HCT116 (cell line): Measurements from ENCODE around the gene GNGT2. TPM values are rescaled to one million over a fixed set of nuclear protein-coding genes. Genes with fewer than 3 reads are reported as not detected.
A peak's percentile ranks its signal among the peaks of the same experiment; 100 is the strongest.

Experiments
- ATAC-seq: fragments of 200-7000 bp; cut with Tn5 transposase; 2 replicates; pipeline ENCODE4 v1.9.1; 2020; ENCODE audit warnings: mild to moderate bottlenecking, moderate library complexity
- BruUV-seq: library from RNA; stranded (reverse); fragments of 400-500 nt; replicated peaks from 2 replicates; lab custom pipeline; 2021; lab: Mats Ljungman, UMichigan
- CTCF ChIA-PET: fragments of 300-600 bp; sonication (Branson Sonifier 250); formaldehyde crosslinking; loops from one replicate; lab custom pipeline; 2021; ENCODE audit warnings: antibody characterized with exemption; lab: Charles Lee
- POLR2A ChIA-PET: fragments of 300-600, 350-600 bp; sonication (Branson Sonifier 250); formaldehyde crosslinking; loops from one replicate; lab custom pipeline; 2021; ENCODE audit warnings: antibody characterized with exemption; lab: Charles Lee
- RAD21 ChIA-PET, 2 experiments: fragments of 300-600 bp; sonication (Branson Sonifier 250); formaldehyde crosslinking; loops; one replicate each; lab custom pipeline; 2023; ENCODE audit warnings: low total read pairs in 2 of 2; ENCODE audit not compliant: uncharacterized antibody in 2 of 2, unreplicated experiment in 2 of 2, low non-redundant PET in 1 of 2; lab: Charles Lee
- DNase-seq: peaks from one replicate; pipeline ENCODE4 v3.0.0-alpha.2; 2010; ENCODE audit warnings: low read depth, low spot score
- H2AFZ ChIP-seq: fragments of 200-600 bp; shearing (Covaris generic), sonication (generic); 2 replicates; pipeline ENCODE4 v1.6.1; 2017; ENCODE audit warnings: low read depth, mixed run types, mixed read lengths, antibody characterized with exemption, low read length; ENCODE audit not compliant: poor library complexity, severe bottlenecking
- H3K27ac ChIP-seq: 2 replicates; pipeline ENCODE4 v1.5.1; 2012; ENCODE audit warnings: low read depth, low read length
- H3K27me3 ChIP-seq: fragments of 200-600 bp; sonication (generic); 2 replicates; pipeline ENCODE4 v1.6.1; 2016; ENCODE audit warnings: mixed run types, low read length, mixed read lengths; ENCODE audit not compliant: insufficient read depth
- H3K36me3 ChIP-seq, 2 experiments: fragments of 200-500 bp in 1 of 2; fragments of 200-600 bp in 1 of 2; sonication (Bioruptor generic) in 1 of 2; sonication (generic) in 1 of 2; 2 replicates each; pipeline versions ENCODE4 v1.5.1 to v1.6.1; 2014 to 2016; ENCODE audit warnings: low read length in 2 of 2, inconsistent platforms in 1 of 2, mixed read lengths in 1 of 2, mixed run types in 1 of 2; ENCODE audit not compliant: insufficient read depth in 2 of 2, control insufficient read depth in 1 of 2
- H3K4me1 ChIP-seq, 2 experiments: fragments of 200-600 bp in 1 of 2; sonication (generic) in 1 of 2; 2 replicates each; pipeline versions ENCODE4 v1.5.1 to v1.6.1; 2012 to 2017; ENCODE audit warnings: low read length in 2 of 2, inconsistent platforms in 1 of 2, mild to moderate bottlenecking in 1 of 2, mixed read lengths in 1 of 2, mixed run types in 1 of 2, moderate library complexity in 1 of 2; ENCODE audit not compliant: insufficient read depth in 2 of 2, control insufficient read depth in 1 of 2
- H3K4me2 ChIP-seq: fragments of 200-600 bp; sonication (generic); 2 replicates; pipeline ENCODE4 v1.6.1; 2017; ENCODE audit warnings: mixed run types, low read length, mixed read lengths
- H3K4me3 ChIP-seq, 2 experiments: fragments of 200-600 bp in 1 of 2; sonication (generic) in 1 of 2; replicated peaks in 1 of 2; 2 replicates each; pipeline ENCODE4 v1.5.1; 2011 to 2016; ENCODE audit warnings: low read length in 2 of 2, control low read depth in 1 of 2, low read depth in 1 of 2, mild to moderate bottlenecking in 1 of 2, mixed read lengths in 1 of 2, mixed run types in 1 of 2
- H3K79me2 ChIP-seq: fragments of 200-600 bp; sonication (generic); 2 replicates; pipeline ENCODE4 v1.6.1; 2017; ENCODE audit warnings: mild to moderate bottlenecking, mixed run types, low read length, moderate library complexity, mixed read lengths; ENCODE audit not compliant: insufficient read depth
- H3K9ac ChIP-seq: fragments of 200-600 bp; sonication (generic); 2 replicates; pipeline ENCODE4 v1.6.1; 2016; ENCODE audit warnings: low read length, mixed read lengths
- H3K9me2 ChIP-seq: fragments of 200-600 bp; sonication (generic), shearing (Covaris generic); 2 replicates; pipeline ENCODE4 v1.6.1; 2017; ENCODE audit warnings: mixed run types, mild to moderate bottlenecking, moderate library complexity; ENCODE audit not compliant: insufficient read depth
- H3K9me3 ChIP-seq, 2 experiments: fragments of 200-500 bp in 1 of 2; fragments of 200-600 bp in 1 of 2; sonication (Bioruptor generic) in 1 of 2; sonication (generic) in 1 of 2; 2 replicates each; pipeline ENCODE4 v1.6.1; 2014 to 2017; ENCODE audit warnings: low read length in 2 of 2, mixed read lengths in 2 of 2, inconsistent platforms in 1 of 2, low read depth in 1 of 2, mild to moderate bottlenecking in 1 of 2, mixed run types in 1 of 2, moderate library complexity in 1 of 2; ENCODE audit not compliant: control insufficient read depth in 1 of 2, insufficient read depth in 1 of 2
- H4K20me1 ChIP-seq: fragments of 200-600 bp; sonication (generic), shearing (Covaris generic); 2 replicates; pipeline ENCODE4 v1.6.1; 2017; ENCODE audit warnings: mixed run types, mild to moderate bottlenecking, moderate library complexity; ENCODE audit not compliant: insufficient read depth
- ATF3 ChIP-seq: IDR thresholded peaks from 2 replicates; pipeline ENCODE4 v1.6.1; 2012
- EZH2 ChIP-seq: fragments of 200-600 bp; sonication (generic); IDR thresholded peaks from 2 replicates; pipeline ENCODE4 v1.6.1; 2017; ENCODE audit warnings: antibody characterized with exemption, mixed run types
- EZH2phosphoT487 ChIP-seq: fragments of 200-600 bp; IDR thresholded peaks from 2 replicates; pipeline ENCODE4 v1.6.1; 2018; ENCODE audit warnings: antibody characterized with exemption, borderline replicate concordance
- FOSL1 ChIP-seq: IDR thresholded peaks from 2 replicates; pipeline ENCODE4 v1.6.1; 2012; ENCODE audit warnings: low read depth
- JUND ChIP-seq: IDR thresholded peaks from 2 replicates; pipeline ENCODE4 v1.6.1; 2012
- POLR2A ChIP-seq: IDR thresholded peaks from 2 replicates; pipeline ENCODE4 v1.7.0; 2011; ENCODE audit warnings: borderline replicate concordance; ENCODE audit not compliant: insufficient read depth, insufficient read length; ENCODE audit errors: extremely low read depth
- POLR2AphosphoS5 ChIP-seq: IDR thresholded peaks from 2 replicates; pipeline ENCODE4 v1.6.1; 2011; ENCODE audit warnings: mild to moderate bottlenecking, low read depth, low read length, moderate library complexity
- RAD21 ChIP-seq: IDR thresholded peaks from 2 replicates; pipeline ENCODE4 v1.6.1; 2012; ENCODE audit warnings: low read depth, mild to moderate bottlenecking
- SP1 ChIP-seq: IDR thresholded peaks from 2 replicates; pipeline ENCODE4 v1.6.1; 2012; ENCODE audit warnings: low read depth
- TCF7L2 ChIP-seq: IDR thresholded peaks from 2 replicates; pipeline ENCODE4 v1.7.0; 2011; ENCODE audit warnings: borderline replicate concordance, inconsistent platforms; ENCODE audit not compliant: insufficient read depth, insufficient read length; ENCODE audit errors: extremely low read depth
- ZNF274 ChIP-seq: fragments of 200-500 bp; sonication (Bioruptor generic); IDR thresholded peaks from 2 replicates; pipeline ENCODE4 v1.6.1; 2014; ENCODE audit warnings: mild to moderate bottlenecking, low read depth, low read length, inconsistent platforms
- intact Hi-C: fragments of 100-400 bp; cut with micrococcal nuclease; formaldehyde crosslinking; loops from 2 replicates; pipeline ENCODE4 v1.10.0; 2022
- total RNA-seq: library from RNA; stranded (reverse); gene quantifications from one replicate; pipeline ENCODE4 v1.2.1, GENCODE V29; 2021; ENCODE audit not compliant: unreplicated experiment
- TF ChIP-seq, protein P1 (sequence below): IDR thresholded peaks from 2 replicates; pipeline ENCODE4 v1.6.1; 2012; ENCODE audit warnings: low read depth
- TF ChIP-seq, protein P2 (sequence below): IDR thresholded peaks from 2 replicates; pipeline ENCODE4 v1.6.1; 2012
- TF ChIP-seq, protein P3 (sequence below): IDR thresholded peaks from 2 replicates; pipeline ENCODE4 v1.6.1; 2011; ENCODE audit warnings: mild to moderate bottlenecking, low read length, moderate library complexity; ENCODE audit not compliant: insufficient replicate concordance; ENCODE audit errors: extremely low read depth

The GNGT2 gene
- total RNA-seq, 1 experiment from 2014 or later = not detected

DNA sequence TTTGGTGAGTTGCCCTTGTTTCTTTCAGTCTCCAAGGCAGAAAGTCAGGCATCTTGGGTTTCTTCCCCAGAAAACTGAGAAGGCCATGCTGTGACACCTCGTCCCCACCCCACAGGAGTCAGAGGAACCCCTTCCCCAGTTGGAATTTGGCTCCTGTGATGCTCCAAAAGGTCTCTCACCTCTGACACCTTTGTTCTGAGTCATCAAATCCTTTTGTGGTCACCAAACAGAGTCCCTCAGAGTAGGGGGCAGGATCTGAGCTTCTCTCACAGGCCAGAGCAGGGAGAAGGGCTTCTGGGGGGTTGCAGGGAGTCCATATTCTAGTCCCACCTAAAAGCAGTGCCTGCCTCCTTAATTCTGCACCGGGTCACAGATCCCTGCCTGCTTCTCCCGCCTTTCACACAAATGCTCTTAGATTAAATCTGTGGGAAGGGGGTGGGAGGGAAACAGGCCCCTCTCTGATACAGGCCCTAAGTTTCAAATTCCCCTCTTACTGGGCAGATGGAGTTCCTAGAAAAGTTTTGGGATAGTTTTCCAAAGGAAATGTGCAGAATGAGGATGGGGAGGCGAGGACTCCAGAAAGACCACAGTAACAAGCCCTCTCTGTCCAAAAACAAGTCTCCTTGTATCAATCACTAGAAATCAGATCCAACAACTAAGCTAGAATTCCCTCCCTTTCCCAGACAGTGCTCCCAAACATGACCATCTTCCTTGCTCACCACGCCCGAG lies 18.9 kb upstream of the GNGT2 start:
- POLR2A ChIA-PET = interaction anchor here (1.5 kb wide), 1 partner anchor 31 kb away, joined by 6 read pairs; no protein-coding TSS in a partner anchor
- no peak overlapping the region for H2AFZ ChIP-seq
- H3K36me3 ChIP-seq = no peaks in the 10 kb centered on the region
- CTCF ChIA-PET = interaction anchor here (1.0 to 2.2 kb wide), 9 partner anchors 16 to 345 kb away, joined by 3 to 12 read pairs (median 5); partner anchors contain the start of gene ATP5MC1
- peak overlapping the region; percentile 97 for H3K4me2 ChIP-seq
- H3K9me3 ChIP-seq = no peaks in the 10 kb centered on the region
- no peak for ATAC-seq
- RAD21 ChIA-PET = no interaction called here
- intact Hi-C loops = loop anchor here (5.0 to 10.0 kb wide), 4 partner anchors 37 to 274 kb away; no protein-coding TSS in a partner anchor
- BruUV-seq = TSS peak; percentile 64
- TF ChIP-seq POLR2A (no peak), RAD21 (no peak), SP1 (no peak), POLR2AphosphoS5 (no peak), ZNF274 (no peak), TCF7L2 (no peak), ATF3 (no peak), FOSL1 (no peak), JUND (no peak), EZH2phosphoT487 (no peak), EZH2 (no peak)
- TF ChIP-seq, protein P1, sequence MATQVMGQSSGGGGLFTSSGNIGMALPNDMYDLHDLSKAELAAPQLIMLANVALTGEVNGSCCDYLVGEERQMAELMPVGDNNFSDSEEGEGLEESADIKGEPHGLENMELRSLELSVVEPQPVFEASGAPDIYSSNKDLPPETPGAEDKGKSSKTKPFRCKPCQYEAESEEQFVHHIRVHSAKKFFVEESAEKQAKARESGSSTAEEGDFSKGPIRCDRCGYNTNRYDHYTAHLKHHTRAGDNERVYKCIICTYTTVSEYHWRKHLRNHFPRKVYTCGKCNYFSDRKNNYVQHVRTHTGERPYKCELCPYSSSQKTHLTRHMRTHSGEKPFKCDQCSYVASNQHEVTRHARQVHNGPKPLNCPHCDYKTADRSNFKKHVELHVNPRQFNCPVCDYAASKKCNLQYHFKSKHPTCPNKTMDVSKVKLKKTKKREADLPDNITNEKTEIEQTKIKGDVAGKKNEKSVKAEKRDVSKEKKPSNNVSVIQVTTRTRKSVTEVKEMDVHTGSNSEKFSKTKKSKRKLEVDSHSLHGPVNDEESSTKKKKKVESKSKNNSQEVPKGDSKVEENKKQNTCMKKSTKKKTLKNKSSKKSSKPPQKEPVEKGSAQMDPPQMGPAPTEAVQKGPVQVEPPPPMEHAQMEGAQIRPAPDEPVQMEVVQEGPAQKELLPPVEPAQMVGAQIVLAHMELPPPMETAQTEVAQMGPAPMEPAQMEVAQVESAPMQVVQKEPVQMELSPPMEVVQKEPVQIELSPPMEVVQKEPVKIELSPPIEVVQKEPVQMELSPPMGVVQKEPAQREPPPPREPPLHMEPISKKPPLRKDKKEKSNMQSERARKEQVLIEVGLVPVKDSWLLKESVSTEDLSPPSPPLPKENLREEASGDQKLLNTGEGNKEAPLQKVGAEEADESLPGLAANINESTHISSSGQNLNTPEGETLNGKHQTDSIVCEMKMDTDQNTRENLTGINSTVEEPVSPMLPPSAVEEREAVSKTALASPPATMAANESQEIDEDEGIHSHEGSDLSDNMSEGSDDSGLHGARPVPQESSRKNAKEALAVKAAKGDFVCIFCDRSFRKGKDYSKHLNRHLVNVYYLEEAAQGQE = no peak
- TF ChIP-seq, protein P2, sequence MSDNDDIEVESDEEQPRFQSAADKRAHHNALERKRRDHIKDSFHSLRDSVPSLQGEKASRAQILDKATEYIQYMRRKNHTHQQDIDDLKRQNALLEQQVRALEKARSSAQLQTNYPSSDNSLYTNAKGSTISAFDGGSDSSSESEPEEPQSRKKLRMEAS = no peak
- TF ChIP-seq, protein P3, sequence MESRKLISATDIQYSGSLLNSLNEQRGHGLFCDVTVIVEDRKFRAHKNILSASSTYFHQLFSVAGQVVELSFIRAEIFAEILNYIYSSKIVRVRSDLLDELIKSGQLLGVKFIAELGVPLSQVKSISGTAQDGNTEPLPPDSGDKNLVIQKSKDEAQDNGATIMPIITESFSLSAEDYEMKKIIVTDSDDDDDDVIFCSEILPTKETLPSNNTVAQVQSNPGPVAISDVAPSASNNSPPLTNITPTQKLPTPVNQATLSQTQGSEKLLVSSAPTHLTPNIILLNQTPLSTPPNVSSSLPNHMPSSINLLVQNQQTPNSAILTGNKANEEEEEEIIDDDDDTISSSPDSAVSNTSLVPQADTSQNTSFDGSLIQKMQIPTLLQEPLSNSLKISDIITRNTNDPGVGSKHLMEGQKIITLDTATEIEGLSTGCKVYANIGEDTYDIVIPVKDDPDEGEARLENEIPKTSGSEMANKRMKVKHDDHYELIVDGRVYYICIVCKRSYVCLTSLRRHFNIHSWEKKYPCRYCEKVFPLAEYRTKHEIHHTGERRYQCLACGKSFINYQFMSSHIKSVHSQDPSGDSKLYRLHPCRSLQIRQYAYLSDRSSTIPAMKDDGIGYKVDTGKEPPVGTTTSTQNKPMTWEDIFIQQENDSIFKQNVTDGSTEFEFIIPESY = no peak
- TF ChIP-seq, all 23 proteins: peak for 0
- H3K27ac ChIP-seq = no peak overlapping the region
- no peaks in the 10 kb centered on the region for H3K9me2 ChIP-seq
- peaks cover 0 to 33% of the 10 kb centered on the region in 2 experiments; a peak in 3 of 4 replicates for H3K4me1 ChIP-seq
- no peak overlapping the region for H3K9ac ChIP-seq
- no peaks in the 10 kb centered on the region for H3K79me2 ChIP-seq
- no peak for DNase-seq
- H4K20me1 ChIP-seq = no peaks in the 10 kb centered on the region
- no peaks in the 10 kb centered on the region for H3K27me3 ChIP-seq
- H3K4me3 ChIP-seq = peak overlapping the region in 1 of 2 experiments; percentile 66; a peak in 1 of 4 replicates
